ENCODE measurements around the gene C15orf61. TPM values are rescaled to one million over a fixed set of nuclear protein-coding genes. Genes with fewer than 3 reads are reported as not detected.
A peak's percentile ranks its signal among the peaks of the same experiment; 100 is the strongest.

The C15orf61 gene
- total and polyA plus RNA-seq, 2 of the 13 experiments (the other 11 are each of a cell fraction or from before 2014, with no cell fraction given) = 2.1 to 6.6 TPM

DNA sequence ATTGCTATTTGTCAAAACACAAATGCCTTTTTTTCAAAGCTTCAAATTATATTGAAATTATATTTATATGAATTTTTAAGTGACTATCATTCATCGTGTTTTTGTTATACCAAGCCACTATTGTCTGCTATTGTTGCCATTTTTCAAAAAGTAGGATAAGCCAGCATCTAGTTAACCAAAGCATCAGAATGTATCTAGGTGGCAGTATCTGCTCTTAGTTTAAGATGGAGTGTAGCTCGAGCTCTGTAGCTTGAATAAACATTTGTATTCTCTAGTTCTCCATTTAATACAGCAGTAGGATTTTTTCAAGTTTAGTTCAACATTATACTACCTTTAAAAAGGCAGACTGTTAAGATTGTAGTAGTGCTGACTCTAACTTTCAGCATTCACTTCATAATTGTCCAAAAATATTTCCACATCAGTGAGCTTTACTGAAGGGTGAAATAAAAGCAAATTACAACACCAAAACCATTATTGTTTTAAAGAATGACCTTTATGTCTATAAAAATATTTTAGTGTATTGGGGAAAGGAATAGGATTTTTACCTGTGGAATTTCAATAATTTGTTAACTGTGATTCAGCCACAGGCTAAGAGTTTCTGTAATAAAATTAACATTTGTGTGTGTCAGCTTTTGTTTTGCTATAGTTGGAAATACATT lies 19.6 kb upstream of the C15orf61 start:
- no TSS peak for BruUV-seq (replicated peaks)
- FAIRE-seq (no peak), DNase-seq (ENCODE audit: low spot score) (peak; percentile 24), ATAC-seq (no peak; the same call in 2 of the 3 replicates)
- Histone ChIP-seq H3K79me2 (ENCODE audit: insufficient read depth, low read length) (no peaks in the 10 kb centered on the region), H4K20me1 (ENCODE audit: insufficient read depth, low read length) (no peaks in the 10 kb centered on the region), H3K4me2 (ENCODE audit: low read depth, low read length) (no peak overlapping the region), H2AFZ (ENCODE audit: low read length) (no peak overlapping the region), H3K36me3 (replicated peaks in 1 of 2; ENCODE audit: control insufficient read depth in 1 of 2, insufficient read depth in 2 of 2, low read length in 2 of 2) (no peaks in the 10 kb centered on the region), H3K4me1 (ENCODE audit: insufficient read depth, low read length) (0 out of 2 replicates have a peak, but pooled peaks cover 4% of the 10 kb centered on the region), H3K9ac (ENCODE audit: insufficient read depth, low read depth, low read length) (no peak overlapping the region), H3K27me3 (ENCODE audit: control insufficient read depth in 1 of 2, insufficient read depth in 2 of 2, low read length in 2 of 2) (peaks cover 0 to 1% of the 10 kb centered on the region in 2 experiments; a peak in 1 of 5 replicates), H3K9me3 (ENCODE audit: low read length) (no peaks in the 10 kb centered on the region), H3K27ac (ENCODE audit: extremely low read length, insufficient read depth, low read length) (no peak overlapping the region), H3K4me3 (replicated peaks in 1 of 3; ENCODE audit: insufficient read depth in 1 of 3, low read depth in 2 of 3, low read length in 3 of 3) (no peak overlapping the region)
- POLR2A ChIA-PET = no interaction called here
- WGBS (ENCODE audit: low lambda C conversion rate) = 37% methylated on average over 2 of the region's 2 CpGs
- in situ Hi-C loops (cut with HindIII; ENCODE audit: extremely low pct_ligation_motif_present, low pct_unique_long_range_greater_than_20kb) (no loop called here), intact Hi-C loops (cut with micrococcal nuclease; ENCODE audit: unreplicated experiment) (loop anchor here (2.0 kb wide), 1 partner anchor 331 kb away; no protein-coding TSS in a partner anchor)
- CTCF ChIA-PET (ENCODE audit: low intra/inter-chr PET ratio, low total read pairs) = no interaction called here
- TF ChIP-seq ZBTB1 (CRISPR knock-in tag; IDR thresholded peaks at IDR 0.05; ENCODE audit: borderline replicate concordance) (no peak), MIXL1 (CRISPR knock-in tag; IDR thresholded peaks at IDR 0.05) (no peak), SNAI1 (CRISPR knock-in tag; IDR thresholded peaks at IDR 0.05; ENCODE audit: borderline replicate concordance) (no peak), RFX1 (IDR thresholded peaks at IDR 0.05) (no peak), ZNF652 (CRISPR knock-in tag; IDR thresholded peaks at IDR 0.05; ENCODE audit: borderline replicate concordance, low read depth) (no peak), TGIF2 (CRISPR knock-in tag; IDR thresholded peaks at IDR 0.05) (no peak), NFE2 (CRISPR knock-in tag; IDR thresholded peaks at IDR 0.05) (no peak), NR2C2 (CRISPR knock-in tag; IDR thresholded peaks at IDR 0.05; ENCODE audit: borderline replicate concordance) (no peak), ZFAT (CRISPR knock-in tag; conservative IDR thresholded peaks at IDR 0.05) (no peak), SP2 (CRISPR knock-in tag; IDR thresholded peaks at IDR 0.05) (no peak), STAG1 (CRISPR knock-in tag; IDR thresholded peaks at IDR 0.05) (peak; percentile 72)
- TF ChIP-seq, protein P1, sequence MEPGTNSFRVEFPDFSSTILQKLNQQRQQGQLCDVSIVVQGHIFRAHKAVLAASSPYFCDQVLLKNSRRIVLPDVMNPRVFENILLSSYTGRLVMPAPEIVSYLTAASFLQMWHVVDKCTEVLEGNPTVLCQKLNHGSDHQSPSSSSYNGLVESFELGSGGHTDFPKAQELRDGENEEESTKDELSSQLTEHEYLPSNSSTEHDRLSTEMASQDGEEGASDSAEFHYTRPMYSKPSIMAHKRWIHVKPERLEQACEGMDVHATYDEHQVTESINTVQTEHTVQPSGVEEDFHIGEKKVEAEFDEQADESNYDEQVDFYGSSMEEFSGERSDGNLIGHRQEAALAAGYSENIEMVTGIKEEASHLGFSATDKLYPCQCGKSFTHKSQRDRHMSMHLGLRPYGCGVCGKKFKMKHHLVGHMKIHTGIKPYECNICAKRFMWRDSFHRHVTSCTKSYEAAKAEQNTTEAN (CRISPR knock-in tag; conservative IDR thresholded peaks at IDR 0.05) = no peak
- TF ChIP-seq, protein P2, sequence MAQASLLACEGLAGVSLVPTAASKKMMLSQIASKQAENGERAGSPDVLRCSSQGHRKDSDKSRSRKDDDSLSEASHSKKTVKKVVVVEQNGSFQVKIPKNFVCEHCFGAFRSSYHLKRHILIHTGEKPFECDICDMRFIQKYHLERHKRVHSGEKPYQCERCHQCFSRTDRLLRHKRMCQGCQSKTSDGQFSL (CRISPR knock-in tag; IDR thresholded peaks at IDR 0.05) = no peak
- TF ChIP-seq, protein P3, sequence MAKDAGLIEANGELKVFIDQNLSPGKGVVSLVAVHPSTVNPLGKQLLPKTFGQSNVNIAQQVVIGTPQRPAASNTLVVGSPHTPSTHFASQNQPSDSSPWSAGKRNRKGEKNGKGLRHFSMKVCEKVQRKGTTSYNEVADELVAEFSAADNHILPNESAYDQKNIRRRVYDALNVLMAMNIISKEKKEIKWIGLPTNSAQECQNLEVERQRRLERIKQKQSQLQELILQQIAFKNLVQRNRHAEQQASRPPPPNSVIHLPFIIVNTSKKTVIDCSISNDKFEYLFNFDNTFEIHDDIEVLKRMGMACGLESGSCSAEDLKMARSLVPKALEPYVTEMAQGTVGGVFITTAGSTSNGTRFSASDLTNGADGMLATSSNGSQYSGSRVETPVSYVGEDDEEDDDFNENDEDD (CRISPR knock-in tag; IDR thresholded peaks at IDR 0.05; ENCODE audit: borderline replicate concordance) = no peak
- TF ChIP-seq, protein P4, sequence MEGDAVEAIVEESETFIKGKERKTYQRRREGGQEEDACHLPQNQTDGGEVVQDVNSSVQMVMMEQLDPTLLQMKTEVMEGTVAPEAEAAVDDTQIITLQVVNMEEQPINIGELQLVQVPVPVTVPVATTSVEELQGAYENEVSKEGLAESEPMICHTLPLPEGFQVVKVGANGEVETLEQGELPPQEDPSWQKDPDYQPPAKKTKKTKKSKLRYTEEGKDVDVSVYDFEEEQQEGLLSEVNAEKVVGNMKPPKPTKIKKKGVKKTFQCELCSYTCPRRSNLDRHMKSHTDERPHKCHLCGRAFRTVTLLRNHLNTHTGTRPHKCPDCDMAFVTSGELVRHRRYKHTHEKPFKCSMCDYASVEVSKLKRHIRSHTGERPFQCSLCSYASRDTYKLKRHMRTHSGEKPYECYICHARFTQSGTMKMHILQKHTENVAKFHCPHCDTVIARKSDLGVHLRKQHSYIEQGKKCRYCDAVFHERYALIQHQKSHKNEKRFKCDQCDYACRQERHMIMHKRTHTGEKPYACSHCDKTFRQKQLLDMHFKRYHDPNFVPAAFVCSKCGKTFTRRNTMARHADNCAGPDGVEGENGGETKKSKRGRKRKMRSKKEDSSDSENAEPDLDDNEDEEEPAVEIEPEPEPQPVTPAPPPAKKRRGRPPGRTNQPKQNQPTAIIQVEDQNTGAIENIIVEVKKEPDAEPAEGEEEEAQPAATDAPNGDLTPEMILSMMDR (CRISPR knock-in tag; IDR thresholded peaks at IDR 0.05) = peak; percentile 49
- TF ChIP-seq, protein P5, sequence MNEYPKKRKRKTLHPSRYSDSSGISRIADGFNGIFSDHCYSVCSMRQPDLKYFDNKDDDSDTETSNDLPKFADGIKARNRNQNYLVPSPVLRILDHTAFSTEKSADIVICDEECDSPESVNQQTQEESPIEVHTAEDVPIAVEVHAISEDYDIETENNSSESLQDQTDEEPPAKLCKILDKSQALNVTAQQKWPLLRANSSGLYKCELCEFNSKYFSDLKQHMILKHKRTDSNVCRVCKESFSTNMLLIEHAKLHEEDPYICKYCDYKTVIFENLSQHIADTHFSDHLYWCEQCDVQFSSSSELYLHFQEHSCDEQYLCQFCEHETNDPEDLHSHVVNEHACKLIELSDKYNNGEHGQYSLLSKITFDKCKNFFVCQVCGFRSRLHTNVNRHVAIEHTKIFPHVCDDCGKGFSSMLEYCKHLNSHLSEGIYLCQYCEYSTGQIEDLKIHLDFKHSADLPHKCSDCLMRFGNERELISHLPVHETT (CRISPR knock-in tag; conservative IDR thresholded peaks at IDR 0.05) = no peak
